Thoracic aorta (tissue), 2 donors: ENCODE measurements around the gene MRPS5. TPM values are rescaled to one million over a fixed set of nuclear protein-coding genes. Genes with fewer than 3 reads are reported as not detected.

Experiments used
- ATAC-seq: fragments of 150-250 bp; one replicate; pipeline ENCODE4 v1.8.0; 2017; ENCODE audit warnings: low read depth; ENCODE audit not compliant: insufficient number of reproducible peaks, low FRiP score
- DNase-seq: peaks from one replicate; pipeline ENCODE4 v3.0.0-alpha.2; 2020; ENCODE audit warnings: low spot score
- H3K27ac ChIP-seq, 2 donors: fragments of 200-600 bp; sonication (generic); 1 replicate in 1 of 2; 2 replicates in 1 of 2; pipeline ENCODE4 v1.5.1; 2016; ENCODE audit warnings: mild to moderate bottlenecking in 2 of 2, moderate library complexity in 2 of 2
- H3K27me3 ChIP-seq: fragments of 200-600 bp; sonication (generic); replicated peaks from 2 replicates; pipeline ENCODE4 v1.6.0; 2016; ENCODE audit warnings: mild to moderate bottlenecking; ENCODE audit not compliant: insufficient read depth
- H3K36me3 ChIP-seq: fragments of 200-600 bp; sonication (generic); one replicate; pipeline ENCODE4 v1.5.1; 2016
- H3K4me1 ChIP-seq, 2 donors: fragments of 200-600 bp; sonication (generic); 1 replicate in 1 of 2; 2 replicates in 1 of 2; pipeline versions ENCODE4 v1.5.1 to v1.6.0; 2016; ENCODE audit warnings: low read depth in 2 of 2, mild to moderate bottlenecking in 1 of 2; ENCODE audit not compliant: control insufficient read depth in 1 of 2
- H3K4me3 ChIP-seq: fragments of 200-600 bp; sonication (generic); 2 replicates; pipeline ENCODE4 v1.5.1; 2016; ENCODE audit warnings: mild to moderate bottlenecking
- H3K9me3 ChIP-seq: fragments of 200-600 bp; sonication (generic); 2 replicates; pipeline ENCODE4 v1.5.1; 2016
- total RNA-seq, 2 donors: library from RNA; depleted of rRNA; stranded (reverse); fragments of >200 nt; gene quantifications; one replicate each; pipeline versions ENCODE4 v1.1.0 to v1.2.3, GENCODE V29; 2016
- TF ChIP-seq, protein P1 (sequence below): fragments of 200-600 bp; sonication (generic); IDR thresholded peaks from one replicate; pipeline ENCODE4 v1.5.1; 2019; ENCODE audit warnings: antibody characterized with exemption

The MRPS5 gene
- total RNA-seq, 2 donors from 2014 or later: 35.3 to 44.8 TPM

GRCh38 chr2:95060446-95061118 lies 61.0 kb downstream of the MRPS5 start:
- DNase-seq: no peak
- Histone ChIP-seq H3K9me3 (no peaks in the 10 kb centered on the region), H3K36me3 (no peaks in the 10 kb centered on the region)

DNA sequence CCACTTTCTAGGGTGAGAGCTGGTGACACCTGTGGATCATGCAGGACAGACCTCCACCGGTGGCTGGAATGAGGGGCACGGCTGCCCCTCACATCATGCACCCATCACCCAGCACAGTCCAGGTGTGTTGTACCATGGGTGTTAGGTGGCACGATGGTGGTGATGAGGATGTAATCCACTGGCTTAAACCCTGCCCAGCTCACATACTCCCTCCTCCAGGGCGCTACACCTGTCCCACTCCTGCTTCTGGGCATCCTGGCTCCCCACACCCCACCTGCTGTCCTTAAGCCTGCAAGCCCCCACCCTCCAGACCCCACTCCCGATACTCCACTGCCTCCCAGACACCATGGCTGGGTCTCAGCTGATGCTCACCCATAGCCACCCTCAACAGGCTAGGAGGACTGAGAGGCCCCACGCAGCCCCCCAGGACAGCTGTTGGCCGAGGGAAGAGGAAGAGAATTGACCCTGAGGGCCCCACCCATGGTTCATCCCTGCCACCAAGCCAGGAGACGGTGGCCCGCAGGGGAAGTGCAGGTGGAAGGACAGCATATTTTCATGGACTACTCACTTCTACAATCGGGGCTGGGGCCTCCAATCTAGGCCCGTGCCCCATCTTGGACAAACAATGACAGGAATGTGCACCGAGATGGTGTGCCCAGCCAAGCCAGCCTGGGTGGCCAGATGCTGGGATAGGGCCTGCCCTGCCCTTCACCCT lies 61.8 kb downstream of the MRPS5 start:
- no peaks in the 10 kb centered on the region for H3K9me3 ChIP-seq

More at GRCh38 chr2:95060446-95061118, 61.0 kb downstream of the MRPS5 start:
- ATAC-seq: no peak
- H3K27me3 ChIP-seq: no peaks in the 10 kb centered on the region
- H3K27ac ChIP-seq: no peak overlapping the region
- TF ChIP-seq, protein P1, sequence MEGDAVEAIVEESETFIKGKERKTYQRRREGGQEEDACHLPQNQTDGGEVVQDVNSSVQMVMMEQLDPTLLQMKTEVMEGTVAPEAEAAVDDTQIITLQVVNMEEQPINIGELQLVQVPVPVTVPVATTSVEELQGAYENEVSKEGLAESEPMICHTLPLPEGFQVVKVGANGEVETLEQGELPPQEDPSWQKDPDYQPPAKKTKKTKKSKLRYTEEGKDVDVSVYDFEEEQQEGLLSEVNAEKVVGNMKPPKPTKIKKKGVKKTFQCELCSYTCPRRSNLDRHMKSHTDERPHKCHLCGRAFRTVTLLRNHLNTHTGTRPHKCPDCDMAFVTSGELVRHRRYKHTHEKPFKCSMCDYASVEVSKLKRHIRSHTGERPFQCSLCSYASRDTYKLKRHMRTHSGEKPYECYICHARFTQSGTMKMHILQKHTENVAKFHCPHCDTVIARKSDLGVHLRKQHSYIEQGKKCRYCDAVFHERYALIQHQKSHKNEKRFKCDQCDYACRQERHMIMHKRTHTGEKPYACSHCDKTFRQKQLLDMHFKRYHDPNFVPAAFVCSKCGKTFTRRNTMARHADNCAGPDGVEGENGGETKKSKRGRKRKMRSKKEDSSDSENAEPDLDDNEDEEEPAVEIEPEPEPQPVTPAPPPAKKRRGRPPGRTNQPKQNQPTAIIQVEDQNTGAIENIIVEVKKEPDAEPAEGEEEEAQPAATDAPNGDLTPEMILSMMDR: no peak
- no peak overlapping the region for H3K4me3 ChIP-seq
- no peaks in the 10 kb centered on the region for H3K4me1 ChIP-seq

DNA sequence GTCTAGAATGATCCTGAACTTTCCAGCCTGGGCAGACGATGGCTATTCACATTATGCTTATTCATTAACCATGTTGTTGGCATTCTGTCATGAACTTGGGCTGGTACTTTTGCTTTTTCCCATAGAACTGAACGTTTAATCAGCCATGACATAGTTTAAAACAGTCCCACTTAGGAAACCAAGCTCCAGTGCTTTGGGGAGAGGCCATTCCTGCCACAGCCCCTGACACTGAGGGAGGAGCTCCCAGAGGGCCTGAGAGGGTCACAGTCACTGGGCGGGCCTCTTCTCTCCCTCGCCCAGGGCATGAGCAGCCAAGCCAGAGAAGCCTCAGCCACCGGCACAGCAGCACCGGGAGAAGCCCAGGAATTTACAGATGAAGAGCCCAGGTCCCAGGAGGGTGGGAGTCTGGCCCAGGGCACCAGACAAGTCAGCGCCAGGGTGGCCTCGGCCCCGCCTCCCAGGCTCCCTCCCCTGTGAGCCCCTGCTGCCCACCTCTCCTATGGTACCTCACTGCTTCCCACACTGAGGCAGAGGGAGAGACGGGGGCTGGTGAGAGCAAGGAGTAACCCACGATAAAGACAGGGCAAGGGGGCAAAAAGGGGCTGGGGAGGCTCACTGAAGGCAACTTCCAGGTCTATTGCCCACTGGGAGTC lies 62.5 kb downstream of the MRPS5 start:
- Histone ChIP-seq H3K4me3 (no peak overlapping the region), H3K4me1 (no peaks in the 10 kb centered on the region), H3K36me3 (no peaks in the 10 kb centered on the region), H3K9me3 (no peaks in the 10 kb centered on the region), H3K27ac (no peak overlapping the region), H3K27me3 (no peaks in the 10 kb centered on the region)
- ATAC-seq: no peak
- DNase-seq: no peak
- TF ChIP-seq, protein P1: no peak

More for the DNA sequence above, 61.8 kb downstream of the MRPS5 start:
- DNase-seq: no peak
- no peak overlapping the region for H3K27ac ChIP-seq
- ATAC-seq: no peak
- no peaks in the 10 kb centered on the region for H3K27me3 ChIP-seq
- no peaks in the 10 kb centered on the region for H3K4me1 ChIP-seq
- TF ChIP-seq, protein P1: no peak
- H3K36me3 ChIP-seq: no peaks in the 10 kb centered on the region
- no peak overlapping the region for H3K4me3 ChIP-seq

- Histone ChIP-seq H3K36me3 (no peaks in the 10 kb centered on the region), H3K27ac (no peak overlapping the region), H3K4me3 (no peak overlapping the region), H3K4me1 (no peaks in the 10 kb centered on the region), H3K9me3 (no peaks in the 10 kb centered on the region), H3K27me3 (no peaks in the 10 kb centered on the region)
- TF ChIP-seq, protein P1: no peak
- ATAC-seq (no peak), DNase-seq (no peak)
Observed at GRCh38 chr2:95058466-95058988, 63.1 kb downstream of the MRPS5 start.
